HCT116 (cell line): ENCODE data around the gene OR2AG1. TPM values are rescaled to one million over a fixed set of nuclear protein-coding genes. Genes with fewer than 3 reads are reported as not detected.

Experiments used
- ATAC-seq: fragments of 200-7000 bp; cut with Tn5 transposase; 2 replicates; pipeline ENCODE4 v1.9.1; 2020; ENCODE audit warnings: mild to moderate bottlenecking, moderate library complexity
- BruUV-seq: library from RNA; stranded (reverse); fragments of 400-500 nt; replicated peaks from 2 replicates; lab custom pipeline; 2021; lab: Mats Ljungman, UMichigan
- CTCF ChIA-PET: fragments of 300-600 bp; sonication (Branson Sonifier 250); formaldehyde crosslinking; loops from one replicate; lab custom pipeline; 2021; ENCODE audit warnings: antibody characterized with exemption; lab: Charles Lee
- POLR2A ChIA-PET: fragments of 300-600, 350-600 bp; sonication (Branson Sonifier 250); formaldehyde crosslinking; loops from one replicate; lab custom pipeline; 2021; ENCODE audit warnings: antibody characterized with exemption; lab: Charles Lee
- RAD21 ChIA-PET, 2 experiments: fragments of 300-600 bp; sonication (Branson Sonifier 250); formaldehyde crosslinking; loops; one replicate each; lab custom pipeline; 2023; ENCODE audit warnings: low total read pairs in 2 of 2; ENCODE audit not compliant: uncharacterized antibody in 2 of 2, unreplicated experiment in 2 of 2, low non-redundant PET in 1 of 2; lab: Charles Lee
- DNase-seq: peaks from one replicate; pipeline ENCODE4 v3.0.0-alpha.2; 2010; ENCODE audit warnings: low read depth, low spot score
- H2AFZ ChIP-seq: fragments of 200-600 bp; shearing (Covaris generic), sonication (generic); 2 replicates; pipeline ENCODE4 v1.6.1; 2017; ENCODE audit warnings: low read depth, mixed run types, mixed read lengths, antibody characterized with exemption, low read length; ENCODE audit not compliant: poor library complexity, severe bottlenecking
- H3K27ac ChIP-seq: 2 replicates; pipeline ENCODE4 v1.5.1; 2012; ENCODE audit warnings: low read depth, low read length
- H3K27me3 ChIP-seq: fragments of 200-600 bp; sonication (generic); 2 replicates; pipeline ENCODE4 v1.6.1; 2016; ENCODE audit warnings: mixed run types, low read length, mixed read lengths; ENCODE audit not compliant: insufficient read depth
- H3K36me3 ChIP-seq, 2 experiments: fragments of 200-500 bp in 1 of 2; fragments of 200-600 bp in 1 of 2; sonication (Bioruptor generic) in 1 of 2; sonication (generic) in 1 of 2; 2 replicates each; pipeline versions ENCODE4 v1.5.1 to v1.6.1; 2014 to 2016; ENCODE audit warnings: low read length in 2 of 2, inconsistent platforms in 1 of 2, mixed read lengths in 1 of 2, mixed run types in 1 of 2; ENCODE audit not compliant: insufficient read depth in 2 of 2, control insufficient read depth in 1 of 2
- H3K4me1 ChIP-seq, 2 experiments: fragments of 200-600 bp in 1 of 2; sonication (generic) in 1 of 2; 2 replicates each; pipeline versions ENCODE4 v1.5.1 to v1.6.1; 2012 to 2017; ENCODE audit warnings: low read length in 2 of 2, inconsistent platforms in 1 of 2, mild to moderate bottlenecking in 1 of 2, mixed read lengths in 1 of 2, mixed run types in 1 of 2, moderate library complexity in 1 of 2; ENCODE audit not compliant: insufficient read depth in 2 of 2, control insufficient read depth in 1 of 2
- H3K4me2 ChIP-seq: fragments of 200-600 bp; sonication (generic); 2 replicates; pipeline ENCODE4 v1.6.1; 2017; ENCODE audit warnings: mixed run types, low read length, mixed read lengths
- H3K4me3 ChIP-seq, 2 experiments: fragments of 200-600 bp in 1 of 2; sonication (generic) in 1 of 2; replicated peaks in 1 of 2; 2 replicates each; pipeline ENCODE4 v1.5.1; 2011 to 2016; ENCODE audit warnings: low read length in 2 of 2, control low read depth in 1 of 2, low read depth in 1 of 2, mild to moderate bottlenecking in 1 of 2, mixed read lengths in 1 of 2, mixed run types in 1 of 2
- H3K79me2 ChIP-seq: fragments of 200-600 bp; sonication (generic); 2 replicates; pipeline ENCODE4 v1.6.1; 2017; ENCODE audit warnings: mild to moderate bottlenecking, mixed run types, low read length, moderate library complexity, mixed read lengths; ENCODE audit not compliant: insufficient read depth
- H3K9ac ChIP-seq: fragments of 200-600 bp; sonication (generic); 2 replicates; pipeline ENCODE4 v1.6.1; 2016; ENCODE audit warnings: low read length, mixed read lengths
- H3K9me2 ChIP-seq: fragments of 200-600 bp; sonication (generic), shearing (Covaris generic); 2 replicates; pipeline ENCODE4 v1.6.1; 2017; ENCODE audit warnings: mixed run types, mild to moderate bottlenecking, moderate library complexity; ENCODE audit not compliant: insufficient read depth
- H3K9me3 ChIP-seq, 2 experiments: fragments of 200-500 bp in 1 of 2; fragments of 200-600 bp in 1 of 2; sonication (Bioruptor generic) in 1 of 2; sonication (generic) in 1 of 2; 2 replicates each; pipeline ENCODE4 v1.6.1; 2014 to 2017; ENCODE audit warnings: low read length in 2 of 2, mixed read lengths in 2 of 2, inconsistent platforms in 1 of 2, low read depth in 1 of 2, mild to moderate bottlenecking in 1 of 2, mixed run types in 1 of 2, moderate library complexity in 1 of 2; ENCODE audit not compliant: control insufficient read depth in 1 of 2, insufficient read depth in 1 of 2
- H4K20me1 ChIP-seq: fragments of 200-600 bp; sonication (generic), shearing (Covaris generic); 2 replicates; pipeline ENCODE4 v1.6.1; 2017; ENCODE audit warnings: mixed run types, mild to moderate bottlenecking, moderate library complexity; ENCODE audit not compliant: insufficient read depth
- EZH2phosphoT487 ChIP-seq: fragments of 200-600 bp; IDR thresholded peaks from 2 replicates; pipeline ENCODE4 v1.6.1; 2018; ENCODE audit warnings: antibody characterized with exemption, borderline replicate concordance
- FOSL1 ChIP-seq: IDR thresholded peaks from 2 replicates; pipeline ENCODE4 v1.6.1; 2012; ENCODE audit warnings: low read depth
- JUND ChIP-seq: IDR thresholded peaks from 2 replicates; pipeline ENCODE4 v1.6.1; 2012
- POLR2AphosphoS5 ChIP-seq: IDR thresholded peaks from 2 replicates; pipeline ENCODE4 v1.6.1; 2011; ENCODE audit warnings: mild to moderate bottlenecking, low read depth, low read length, moderate library complexity
- TCF7L2 ChIP-seq: IDR thresholded peaks from 2 replicates; pipeline ENCODE4 v1.7.0; 2011; ENCODE audit warnings: borderline replicate concordance, inconsistent platforms; ENCODE audit not compliant: insufficient read depth, insufficient read length; ENCODE audit errors: extremely low read depth
- intact Hi-C: fragments of 100-400 bp; cut with micrococcal nuclease; formaldehyde crosslinking; loops from 2 replicates; pipeline ENCODE4 v1.10.0; 2022
- total RNA-seq: library from RNA; stranded (reverse); gene quantifications from one replicate; pipeline ENCODE4 v1.2.1, GENCODE V29; 2021; ENCODE audit not compliant: unreplicated experiment
- TF ChIP-seq, protein P1 (sequence below): IDR thresholded peaks from 2 replicates; pipeline ENCODE4 v1.6.1; 2011; ENCODE audit warnings: mild to moderate bottlenecking, low read length, moderate library complexity; ENCODE audit not compliant: insufficient replicate concordance; ENCODE audit errors: extremely low read depth
- TF ChIP-seq, protein P2 (sequence below): IDR thresholded peaks from 2 replicates; pipeline ENCODE4 v1.6.1; 2012
- TF ChIP-seq, protein P3 (sequence below): IDR thresholded peaks from 2 replicates; pipeline ENCODE4 v1.6.1; 2012; ENCODE audit warnings: low read depth

The OR2AG1 gene
- total RNA-seq, 1 experiment from 2014 or later, result not detected

DNA sequence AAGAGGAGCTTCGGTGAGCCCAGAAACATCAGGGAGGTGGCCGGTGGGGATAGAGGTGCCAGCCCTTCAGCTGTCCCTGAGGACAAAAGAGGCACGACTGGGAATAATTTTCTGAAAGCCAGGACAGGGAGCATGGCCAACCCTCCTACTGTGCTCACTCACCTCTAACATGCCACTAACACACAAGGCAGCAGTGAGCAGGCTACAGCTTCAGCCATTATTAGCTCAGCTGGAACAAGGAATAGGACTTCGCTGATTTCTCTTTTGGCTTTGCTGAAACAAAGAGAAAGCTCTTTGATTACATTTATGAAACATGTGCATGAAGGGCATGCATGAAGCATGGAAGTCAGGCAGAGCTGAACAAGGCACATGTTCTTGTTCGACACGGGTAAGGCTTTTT lies 50.5 kb downstream of the OR2AG1 start:
- Histone ChIP-seq H3K4me2 (no peak overlapping the region), H3K9me3 (no peaks in the 10 kb centered on the region), H3K27me3 (peaks cover 22% of the 10 kb centered on the region; the same call in 1 of the 2 replicates), H3K9me2 (no peaks in the 10 kb centered on the region), H4K20me1 (no peaks in the 10 kb centered on the region), H3K4me1 (no peaks in the 10 kb centered on the region), H3K36me3 (no peaks in the 10 kb centered on the region), H2AFZ (no peak overlapping the region), H3K79me2 (no peaks in the 10 kb centered on the region), H3K27ac (no peak overlapping the region), H3K4me3 (no peak overlapping the region), H3K9ac (no peak overlapping the region)
- BruUV-seq, result no TSS peak
- no peak for DNase-seq
- no peak for ATAC-seq
- CTCF ChIA-PET, result interaction anchor here (1.2 to 2.7 kb wide), 2 partner anchors 19 to 21 kb away, joined by 3 to 9 read pairs; no protein-coding TSS in a partner anchor
- intact Hi-C loops, result no loop called here
- POLR2A ChIA-PET, result no interaction called here
- RAD21 ChIA-PET, result no interaction called here
- no peak for TF ChIP-seq TCF7L2
- no peak for TF ChIP-seq POLR2AphosphoS5
- TF ChIP-seq JUND, result no peak
- TF ChIP-seq, protein P1, sequence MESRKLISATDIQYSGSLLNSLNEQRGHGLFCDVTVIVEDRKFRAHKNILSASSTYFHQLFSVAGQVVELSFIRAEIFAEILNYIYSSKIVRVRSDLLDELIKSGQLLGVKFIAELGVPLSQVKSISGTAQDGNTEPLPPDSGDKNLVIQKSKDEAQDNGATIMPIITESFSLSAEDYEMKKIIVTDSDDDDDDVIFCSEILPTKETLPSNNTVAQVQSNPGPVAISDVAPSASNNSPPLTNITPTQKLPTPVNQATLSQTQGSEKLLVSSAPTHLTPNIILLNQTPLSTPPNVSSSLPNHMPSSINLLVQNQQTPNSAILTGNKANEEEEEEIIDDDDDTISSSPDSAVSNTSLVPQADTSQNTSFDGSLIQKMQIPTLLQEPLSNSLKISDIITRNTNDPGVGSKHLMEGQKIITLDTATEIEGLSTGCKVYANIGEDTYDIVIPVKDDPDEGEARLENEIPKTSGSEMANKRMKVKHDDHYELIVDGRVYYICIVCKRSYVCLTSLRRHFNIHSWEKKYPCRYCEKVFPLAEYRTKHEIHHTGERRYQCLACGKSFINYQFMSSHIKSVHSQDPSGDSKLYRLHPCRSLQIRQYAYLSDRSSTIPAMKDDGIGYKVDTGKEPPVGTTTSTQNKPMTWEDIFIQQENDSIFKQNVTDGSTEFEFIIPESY, result no peak
- TF ChIP-seq, protein P2, sequence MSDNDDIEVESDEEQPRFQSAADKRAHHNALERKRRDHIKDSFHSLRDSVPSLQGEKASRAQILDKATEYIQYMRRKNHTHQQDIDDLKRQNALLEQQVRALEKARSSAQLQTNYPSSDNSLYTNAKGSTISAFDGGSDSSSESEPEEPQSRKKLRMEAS, result no peak
- no peak for TF ChIP-seq FOSL1
- TF ChIP-seq EZH2phosphoT487, result no peak
- TF ChIP-seq, protein P3, sequence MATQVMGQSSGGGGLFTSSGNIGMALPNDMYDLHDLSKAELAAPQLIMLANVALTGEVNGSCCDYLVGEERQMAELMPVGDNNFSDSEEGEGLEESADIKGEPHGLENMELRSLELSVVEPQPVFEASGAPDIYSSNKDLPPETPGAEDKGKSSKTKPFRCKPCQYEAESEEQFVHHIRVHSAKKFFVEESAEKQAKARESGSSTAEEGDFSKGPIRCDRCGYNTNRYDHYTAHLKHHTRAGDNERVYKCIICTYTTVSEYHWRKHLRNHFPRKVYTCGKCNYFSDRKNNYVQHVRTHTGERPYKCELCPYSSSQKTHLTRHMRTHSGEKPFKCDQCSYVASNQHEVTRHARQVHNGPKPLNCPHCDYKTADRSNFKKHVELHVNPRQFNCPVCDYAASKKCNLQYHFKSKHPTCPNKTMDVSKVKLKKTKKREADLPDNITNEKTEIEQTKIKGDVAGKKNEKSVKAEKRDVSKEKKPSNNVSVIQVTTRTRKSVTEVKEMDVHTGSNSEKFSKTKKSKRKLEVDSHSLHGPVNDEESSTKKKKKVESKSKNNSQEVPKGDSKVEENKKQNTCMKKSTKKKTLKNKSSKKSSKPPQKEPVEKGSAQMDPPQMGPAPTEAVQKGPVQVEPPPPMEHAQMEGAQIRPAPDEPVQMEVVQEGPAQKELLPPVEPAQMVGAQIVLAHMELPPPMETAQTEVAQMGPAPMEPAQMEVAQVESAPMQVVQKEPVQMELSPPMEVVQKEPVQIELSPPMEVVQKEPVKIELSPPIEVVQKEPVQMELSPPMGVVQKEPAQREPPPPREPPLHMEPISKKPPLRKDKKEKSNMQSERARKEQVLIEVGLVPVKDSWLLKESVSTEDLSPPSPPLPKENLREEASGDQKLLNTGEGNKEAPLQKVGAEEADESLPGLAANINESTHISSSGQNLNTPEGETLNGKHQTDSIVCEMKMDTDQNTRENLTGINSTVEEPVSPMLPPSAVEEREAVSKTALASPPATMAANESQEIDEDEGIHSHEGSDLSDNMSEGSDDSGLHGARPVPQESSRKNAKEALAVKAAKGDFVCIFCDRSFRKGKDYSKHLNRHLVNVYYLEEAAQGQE, result no peak
